Upper lobe of right lung (tissue), 1 donor: ENCODE measurements around the gene CDCA7. TPM values are rescaled to one million over a fixed set of nuclear protein-coding genes. Genes with fewer than 3 reads are reported as not detected.

Experiments used
- ATAC-seq: fragments of 200-7000 bp; cut with Tn5 transposase; one replicate; pipeline ENCODE4 v1.9.1; 2020; ENCODE audit warnings: mild to moderate bottlenecking, moderate library complexity
- DNase-seq: peaks from one replicate; pipeline ENCODE4 v3.0.0-alpha.2; 2020
- H3K27ac ChIP-seq: fragments of 200-600 bp; one replicate; pipeline ENCODE4 v1.8.0; 2022
- H3K27me3 ChIP-seq: fragments of 200-600 bp; one replicate; pipeline ENCODE4 v1.8.0; 2022; ENCODE audit warnings: mild to moderate bottlenecking
- H3K36me3 ChIP-seq: fragments of 200-600 bp; one replicate; pipeline ENCODE4 v1.8.0; 2022
- H3K4me1 ChIP-seq: fragments of 200-600 bp; one replicate; pipeline ENCODE4 v1.8.0; 2022
- H3K4me3 ChIP-seq: fragments of 200-600 bp; one replicate; pipeline ENCODE4 v1.8.0; 2022; ENCODE audit warnings: mild to moderate bottlenecking
- H3K9me3 ChIP-seq: fragments of 200-600 bp; one replicate; pipeline ENCODE4 v1.8.0; 2022
- CTCF ChIP-seq: fragments of 200-600 bp; IDR thresholded peaks from one replicate; pipeline ENCODE4 v1.8.0; 2022; ENCODE audit warnings: antibody characterized with exemption
- intact Hi-C: fragments of 100-400 bp; cut with DNase I; formaldehyde crosslinking; loops from one replicate; pipeline ENCODE4 v1.11.0; 2022
- total RNA-seq: library from RNA; stranded (reverse); fragmentation: NEBNext Ultra II Directional; extraction: Animal tissue kit (Norgen Biotek cat#: 25700); gene quantifications from one replicate; pipeline ENCODE4 v1.2.1, GENCODE V29; 2021
- donor health status: DM: no; HTN: yes; CAD: no; lungs with severe emphysema.

The CDCA7 gene
- total RNA-seq, 1 donor from 2014 or later: 4.1 TPM

GRCh38 chr2:173392731-173393130 is 38.1 kb downstream of the CDCA7 start:
- Histone ChIP-seq H3K27me3 (peaks cover 22% of the 10 kb centered on the region), H3K36me3 (no peaks in the 10 kb centered on the region), H3K4me1 (no peaks in the 10 kb centered on the region), H3K27ac (no peak overlapping the region), H3K4me3 (no peak overlapping the region), H3K9me3 (no peaks in the 10 kb centered on the region)
- no peak for TF ChIP-seq CTCF
- ATAC-seq: no peak
- intact Hi-C loops: no loop called here
- DNase-seq: no peak

- no peak for TF ChIP-seq CTCF
- Histone ChIP-seq H3K4me3 (no peak overlapping the region), H3K4me1 (no peaks in the 10 kb centered on the region), H3K36me3 (no peaks in the 10 kb centered on the region), H3K27ac (no peak overlapping the region), H3K27me3 (peaks cover 26% of the 10 kb centered on the region), H3K9me3 (no peaks in the 10 kb centered on the region)
- ATAC-seq: no peak
- DNase-seq: no peak
- intact Hi-C loops: no loop called here
These were observed 38.5 kb downstream of the CDCA7 start for GRCh38 chr2:173393186-173393585.

GRCh38 chr2:173393636-173394035 is 39.0 kb downstream of the CDCA7 start:
- Histone ChIP-seq H3K9me3 (no peaks in the 10 kb centered on the region), H3K4me3 (no peak overlapping the region), H3K36me3 (no peaks in the 10 kb centered on the region), H3K27ac (no peak overlapping the region), H3K27me3 (peaks cover 31% of the 10 kb centered on the region), H3K4me1 (no peaks in the 10 kb centered on the region)
- intact Hi-C loops: no loop called here
- no peak for TF ChIP-seq CTCF
- ATAC-seq (no peak), DNase-seq (no peak)

GRCh38 chr2:173394091-173394974 is 39.7 kb downstream of the CDCA7 start:
- Histone ChIP-seq H3K4me3 (no peak overlapping the region), H3K9me3 (no peaks in the 10 kb centered on the region), H3K36me3 (no peaks in the 10 kb centered on the region), H3K27me3 (peaks cover 38% of the 10 kb centered on the region), H3K4me1 (no peaks in the 10 kb centered on the region), H3K27ac (no peak overlapping the region)
- no peak for DNase-seq
- TF ChIP-seq CTCF: no peak
- intact Hi-C loops: no loop called here
- no peak for ATAC-seq

- Histone ChIP-seq H3K27ac (no peak overlapping the region), H3K4me1 (no peaks in the 10 kb centered on the region), H3K4me3 (no peak overlapping the region), H3K36me3 (no peaks in the 10 kb centered on the region), H3K9me3 (no peaks in the 10 kb centered on the region), H3K27me3 (peaks cover 50% of the 10 kb centered on the region)
- no peak for DNase-seq
- intact Hi-C loops: no loop called here
- ATAC-seq: no peak
- TF ChIP-seq CTCF: no peak
These were observed 41.1 kb downstream of the CDCA7 start for GRCh38 chr2:173395567-173396351.
